Activated CD4-positive, alpha-beta T cell treated with anti-CD3 and anti-CD28 coated beads, Interleukin-2, amount 10 ng/mL, durations not matched to agents 24 days and 14 days (primary cell): ENCODE data around the gene UBR1. TPM values are rescaled to one million over a fixed set of nuclear protein-coding genes. Genes with fewer than 3 reads are reported as not detected.
A peak's percentile ranks its signal among the peaks of the same experiment; 100 is the strongest.
"Not testable (repeated sequence)": the region's sequence is repeated elsewhere in the genome, so short reads cannot be mapped to it uniquely, and the experiment has no call there.

Experiments used
- DNase-seq: peaks from one replicate; pipeline ENCODE4 v3.0.0; 2022
- H3K27ac Mint-ChIP-seq: one replicate; pipeline ENCODE4 v1.8.0; 2022; ENCODE audit warnings: mild to moderate bottlenecking, mixed read lengths
- H3K27me3 Mint-ChIP-seq: one replicate; pipeline ENCODE4 v1.8.0; 2022; ENCODE audit warnings: mixed read lengths
- H3K36me3 Mint-ChIP-seq: one replicate; pipeline ENCODE4 v1.8.0; 2022; ENCODE audit warnings: low read depth, mild to moderate bottlenecking, mixed read lengths
- H3K4me1 Mint-ChIP-seq: one replicate; pipeline ENCODE4 v1.8.0; 2021; ENCODE audit warnings: mixed read lengths
- H3K4me3 Mint-ChIP-seq: one replicate; pipeline ENCODE4 v1.8.0; 2022; ENCODE audit warnings: mild to moderate bottlenecking, moderate library complexity, mixed read lengths
- H3K9me3 Mint-ChIP-seq: one replicate; pipeline ENCODE4 v1.8.0; 2021; ENCODE audit warnings: mixed read lengths
- intact Hi-C: fragments of 100-400 bp; cut with micrococcal nuclease; formaldehyde crosslinking; loops from one replicate; pipeline ENCODE4 v1.15.1; 2023
- total RNA-seq: library from RNA; stranded (reverse); gene quantifications from 2 replicates; pipeline ENCODE4 v1.2.3, GENCODE V29; 2022

The UBR1 gene
- total RNA-seq, 1 donor from 2014 or later: 34.3 TPM

GRCh38 chr15:42954291-42954690 lies 151.5 kb downstream of the UBR1 start:
- Mint-ChIP-seq H3K4me1 (peaks cover 3% of the 10 kb centered on the region), H3K27me3 (no peaks in the 10 kb centered on the region), H3K9me3 (peaks cover 3% of the 10 kb centered on the region), H3K4me3 (no peak overlapping the region), H3K27ac (no peak overlapping the region), H3K36me3 (peaks cover 67% of the 10 kb centered on the region)
- intact Hi-C loops: no loop called here
- no peak for DNase-seq

GRCh38 chr15:42948898-42949297 lies 156.9 kb downstream of the UBR1 start:
- peaks cover 63% of the 10 kb centered on the region for H3K36me3 Mint-ChIP-seq
- DNase-seq, intact Hi-C loops, H3K27ac Mint-ChIP-seq, H3K4me1 Mint-ChIP-seq, H3K27me3 Mint-ChIP-seq, H3K9me3 Mint-ChIP-seq, H3K4me3 Mint-ChIP-seq: not testable (repeated sequence)

GRCh38 chr15:42940527-42940926 lies 165.3 kb downstream of the UBR1 start:
- intact Hi-C loops: no loop called here
- no peaks in the 10 kb centered on the region for H3K4me1 Mint-ChIP-seq
- no peak overlapping the region for H3K4me3 Mint-ChIP-seq
- H3K27me3 Mint-ChIP-seq: no peaks in the 10 kb centered on the region
- no peaks in the 10 kb centered on the region for H3K9me3 Mint-ChIP-seq
- peaks cover 15% of the 10 kb centered on the region for H3K36me3 Mint-ChIP-seq
- no peak for DNase-seq
- H3K27ac Mint-ChIP-seq: no peak overlapping the region

GRCh38 chr15:42939841-42940240 lies 166.0 kb downstream of the UBR1 start:
- Mint-ChIP-seq H3K4me1 (no peaks in the 10 kb centered on the region), H3K36me3 (peaks cover 10% of the 10 kb centered on the region), H3K27ac (no peak overlapping the region), H3K27me3 (no peaks in the 10 kb centered on the region), H3K4me3 (no peak overlapping the region), H3K9me3 (no peaks in the 10 kb centered on the region)
- no peak for DNase-seq
- intact Hi-C loops: no loop called here

- no peaks in the 10 kb centered on the region for H3K36me3 Mint-ChIP-seq
- no peak for DNase-seq
- H3K27me3 Mint-ChIP-seq: no peaks in the 10 kb centered on the region
- no peaks in the 10 kb centered on the region for H3K9me3 Mint-ChIP-seq
- no peak overlapping the region for H3K4me3 Mint-ChIP-seq
- H3K27ac Mint-ChIP-seq: no peak overlapping the region
- intact Hi-C loops: no loop called here
- H3K4me1 Mint-ChIP-seq: no peaks in the 10 kb centered on the region
Measured at GRCh38 chr15:42937143-42937542, 168.7 kb downstream of the UBR1 start.

- no peaks in the 10 kb centered on the region for H3K9me3 Mint-ChIP-seq
- H3K4me1 Mint-ChIP-seq: no peaks in the 10 kb centered on the region
- H3K27me3 Mint-ChIP-seq: no peaks in the 10 kb centered on the region
- no peak overlapping the region for H3K27ac Mint-ChIP-seq
- DNase-seq: no peak
- no peak overlapping the region for H3K4me3 Mint-ChIP-seq
- intact Hi-C loops: no loop called here
- no peaks in the 10 kb centered on the region for H3K36me3 Mint-ChIP-seq
Measured at GRCh38 chr15:42933886-42934667, 171.8 kb downstream of the UBR1 start.

GRCh38 chr15:42932833-42933515 lies 172.9 kb downstream of the UBR1 start:
- no peak overlapping the region for H3K27ac Mint-ChIP-seq
- H3K27me3 Mint-ChIP-seq: no peaks in the 10 kb centered on the region
- H3K36me3 Mint-ChIP-seq: no peaks in the 10 kb centered on the region
- no peak for DNase-seq
- intact Hi-C loops: no loop called here
- no peaks in the 10 kb centered on the region for H3K4me1 Mint-ChIP-seq
- H3K4me3 Mint-ChIP-seq: no peak overlapping the region
- H3K9me3 Mint-ChIP-seq: no peaks in the 10 kb centered on the region

- intact Hi-C loops: no loop called here
- H3K27ac Mint-ChIP-seq: no peak overlapping the region
- no peak for DNase-seq
- no peaks in the 10 kb centered on the region for H3K9me3 Mint-ChIP-seq
- no peaks in the 10 kb centered on the region for H3K36me3 Mint-ChIP-seq
- H3K27me3 Mint-ChIP-seq: no peaks in the 10 kb centered on the region
- H3K4me3 Mint-ChIP-seq: no peak overlapping the region
- H3K4me1 Mint-ChIP-seq: no peaks in the 10 kb centered on the region
Measured at GRCh38 chr15:42931702-42932486, 173.9 kb downstream of the UBR1 start.

- intact Hi-C loops: loop anchor here (10.0 kb wide), 4 partner anchors 135 to 655 kb away; partner anchors contain the start of genes GANC, SNAP23, STARD9 and TMEM87A
- Mint-ChIP-seq H3K36me3 (no peaks in the 10 kb centered on the region), H3K27me3 (no peaks in the 10 kb centered on the region)
Measured at GRCh38 chr15:42929306-42929848, 176.5 kb downstream of the UBR1 start.

GRCh38 chr15:42921342-42921731 lies 184.5 kb downstream of the UBR1 start:
- Mint-ChIP-seq H3K4me1 (peaks cover 24% of the 10 kb centered on the region), H3K4me3 (peak overlapping the region; percentile 98)
- intact Hi-C loops: loop anchor here (1.0 to 10.0 kb wide), 5 partner anchors 127 to 647 kb away; partner anchors contain the start of genes CDAN1, GANC, SNAP23 and STARD9

More at GRCh38 chr15:42929306-42929848, 176.5 kb downstream of the UBR1 start:
- no peak for DNase-seq
- no peak overlapping the region for H3K27ac Mint-ChIP-seq
- H3K9me3 Mint-ChIP-seq: no peaks in the 10 kb centered on the region
- no peak overlapping the region for H3K4me3 Mint-ChIP-seq
- H3K4me1 Mint-ChIP-seq: no peaks in the 10 kb centered on the region

GRCh38 chr15:42920519-42921341 lies 185.1 kb downstream of the UBR1 start, which contains the start of gene TTBK2:
Gene TTBK2 (minus strand): TSS chr15:42920778. CDS start chr15:42878617, 42,161 bp downstream.
- Mint-ChIP-seq H3K4me1 (peaks cover 25% of the 10 kb centered on the region), H3K4me3 (peak within 1 kb of the TSS; percentile 99), H3K27ac (peak within 1 kb of the TSS; percentile 94), H3K36me3 (no peaks in the 10 kb centered on the region), H3K9me3 (no peaks in the 10 kb centered on the region), H3K27me3 (no peaks in the 10 kb centered on the region)
- intact Hi-C loops: loop anchor here (1.0 to 10.0 kb wide), 5 partner anchors 126 to 646 kb away; partner anchors contain the start of genes CDAN1, GANC, SNAP23 and STARD9
- DNase-seq: peak; percentile 99

More at GRCh38 chr15:42921342-42921731, 184.5 kb downstream of the UBR1 start:
- DNase-seq: peak; percentile 88
- Mint-ChIP-seq H3K36me3 (no peaks in the 10 kb centered on the region), H3K27ac (peak overlapping the region; percentile 91), H3K9me3 (no peaks in the 10 kb centered on the region), H3K27me3 (no peaks in the 10 kb centered on the region)

GRCh38 chr15:42919799-42920518 lies 185.9 kb downstream of the UBR1 start:
- peak overlapping the region; percentile 99 for H3K4me3 Mint-ChIP-seq
- intact Hi-C loops: loop anchor here (10.0 kb wide), 4 partner anchors 125 to 645 kb away; partner anchors contain the start of genes GANC, SNAP23, STARD9 and TMEM87A
- H3K27me3 Mint-ChIP-seq: no peaks in the 10 kb centered on the region
- no peaks in the 10 kb centered on the region for H3K9me3 Mint-ChIP-seq
- peaks cover 31% of the 10 kb centered on the region for H3K4me1 Mint-ChIP-seq
- DNase-seq: peak; percentile 79
- peak overlapping the region; percentile 94 for H3K27ac Mint-ChIP-seq
- H3K36me3 Mint-ChIP-seq: no peaks in the 10 kb centered on the region
